SK-N-SH (cell line): ENCODE results near the gene HOMER2. TPM values are rescaled to one million over a fixed set of nuclear protein-coding genes. Genes with fewer than 3 reads are reported as not detected.

Experiments used
- CTCF ChIA-PET: fragments of 300-600, 350-600 bp; formaldehyde crosslinking; extraction: SDS; loops from one replicate; lab custom pipeline; 2021; lab: Yijun Ruan, JAX
- POLR2A ChIA-PET: fragments of 350-600 bp; sonication (Branson Sonifier 250); formaldehyde crosslinking; extraction: SDS; loops from one replicate; lab custom pipeline; 2020; ENCODE audit warnings: antibody characterized with exemption, inconsistent platforms; lab: Yijun Ruan, JAX
- DNase-seq: peaks from one replicate; pipeline ENCODE4 v3.0.0; 2012
- H2AFZ ChIP-seq: fragments of 200-600 bp; sonication (generic); 2 replicates; pipeline ENCODE4 v1.8.1; 2016; ENCODE audit warnings: antibody characterized with exemption, mild to moderate bottlenecking, low read depth
- H3F3A ChIP-seq: fragments of 200-600 bp; sonication (generic); replicated peaks from 2 replicates; pipeline ENCODE3; 2016; ENCODE audit warnings: antibody characterized with exemption, mild to moderate bottlenecking; ENCODE audit not compliant: insufficient read depth
- H3K27ac ChIP-seq, 2 experiments: fragments of 200-500 bp in 1 of 2; fragments of 200-600 bp in 1 of 2; sonication (Bioruptor generic) in 1 of 2; sonication (generic), shearing (Covaris generic) in 1 of 2; 2 replicates each; pipeline versions ENCODE4 v1.5.1 to v1.6.1; 2014 to 2016; ENCODE audit warnings: low read depth in 2 of 2, inconsistent platforms in 1 of 2, low read length in 1 of 2, mild to moderate bottlenecking in 1 of 2, mixed read lengths in 1 of 2
- H3K27me3 ChIP-seq: fragments of 200-600 bp; sonication (generic), shearing (Covaris generic); 2 replicates; pipeline ENCODE4 v1.6.1; 2016; ENCODE audit warnings: mixed run types; ENCODE audit not compliant: insufficient read depth
- H3K36me3 ChIP-seq, 2 experiments: fragments of 200-500 bp in 1 of 2; fragments of 200-600 bp in 1 of 2; sonication (Bioruptor generic) in 1 of 2; sonication (generic) in 1 of 2; replicated peaks in 1 of 2; 2 replicates each; pipeline versions ENCODE3 to v1.5.1; 2014 to 2016; ENCODE audit warnings: low read length in 1 of 2, mild to moderate bottlenecking in 1 of 2; ENCODE audit not compliant: insufficient read depth in 2 of 2, control insufficient read depth in 1 of 2
- H3K4me1 ChIP-seq, 2 experiments: fragments of 200-500 bp in 1 of 2; fragments of 200-600 bp in 1 of 2; sonication (Bioruptor generic) in 1 of 2; sonication (generic), shearing (Covaris generic) in 1 of 2; 2 replicates each; pipeline versions ENCODE4 v1.5.1 to v1.6.1; 2014 to 2016; ENCODE audit warnings: low read depth in 1 of 2, low read length in 1 of 2, mixed run types in 1 of 2; ENCODE audit not compliant: insufficient read depth in 2 of 2, control insufficient read depth in 1 of 2
- H3K4me2 ChIP-seq: fragments of 200-600 bp; sonication (generic), shearing (Covaris generic); 2 replicates; pipeline ENCODE4 v1.6.1; 2017; ENCODE audit warnings: mixed run types
- H3K4me3 ChIP-seq, 2 experiments: fragments of 200-500 bp in 1 of 2; fragments of 200-600 bp in 1 of 2; sonication (Bioruptor generic) in 1 of 2; sonication (generic), shearing (Covaris generic) in 1 of 2; 2 replicates each; pipeline versions ENCODE4 v1.5.1 to v1.8.1; 2014 to 2016; ENCODE audit warnings: low read depth in 2 of 2, inconsistent platforms in 1 of 2, low read length in 1 of 2, mild to moderate bottlenecking in 1 of 2, mixed read lengths in 1 of 2, moderate library complexity in 1 of 2
- H3K79me2 ChIP-seq: fragments of 200-600 bp; sonication (generic); 2 replicates; pipeline ENCODE4 v1.8.1; 2017; ENCODE audit warnings: mild to moderate bottlenecking; ENCODE audit not compliant: insufficient read depth
- H3K9ac ChIP-seq: fragments of 200-600 bp; sonication (generic); 2 replicates; pipeline ENCODE4 v1.6.1; 2017; ENCODE audit warnings: mixed run types
- H3K9me2 ChIP-seq: fragments of 200-600 bp; sonication (generic); 2 replicates; pipeline ENCODE4 v1.6.1; 2017; ENCODE audit warnings: mixed run types
- H3K9me3 ChIP-seq: fragments of 200-600 bp; sonication (generic); 2 replicates; pipeline ENCODE4 v1.6.1; 2017; ENCODE audit warnings: mixed run types, mild to moderate bottlenecking, moderate library complexity
- H4K20me1 ChIP-seq: fragments of 200-600 bp; sonication (generic); 2 replicates; pipeline ENCODE4 v1.6.1; 2017; ENCODE audit warnings: mild to moderate bottlenecking, mixed run types; ENCODE audit not compliant: insufficient read depth
- CHD2 ChIP-seq: fragments of 150-350 bp; IDR thresholded peaks from 2 replicates; pipeline ENCODE4 v1.6.1; 2018; ENCODE audit warnings: low read length; ENCODE audit not compliant: partially characterized antibody
- ELF1 ChIP-seq: IDR thresholded peaks from 2 replicates; pipeline ENCODE4 v1.4.0; 2012
- FOSL2 ChIP-seq: IDR thresholded peaks from 2 replicates; pipeline ENCODE4 v1.4.0; 2012; ENCODE audit warnings: low read depth, mild to moderate bottlenecking, moderate library complexity, borderline replicate concordance
- FOXJ3 ChIP-seq: sonication (generic); formaldehyde crosslinking; IDR thresholded peaks from 2 replicates; pipeline ENCODE4 v1.5.1; 2020; ENCODE audit warnings: mild to moderate bottlenecking, missing genetic modification reagents
- FOXM1 ChIP-seq: IDR thresholded peaks from 2 replicates; pipeline ENCODE4 v1.4.0; 2012; ENCODE audit warnings: low read depth, mild to moderate bottlenecking
- GABPA ChIP-seq: IDR thresholded peaks from 2 replicates; pipeline ENCODE4 v1.4.0; 2012; ENCODE audit warnings: low read depth, mild to moderate bottlenecking
- GATA2 ChIP-seq: sonication (generic); formaldehyde crosslinking; IDR thresholded peaks from 2 replicates; pipeline ENCODE4 v1.5.0; 2020; ENCODE audit warnings: mild to moderate bottlenecking, missing genetic modification reagents
- IRF3 ChIP-seq: fragments of 150-350 bp; IDR thresholded peaks from 2 replicates; pipeline ENCODE4 v1.6.1; 2016; ENCODE audit warnings: mild to moderate bottlenecking, low read depth, low read length
- JUND ChIP-seq: IDR thresholded peaks from 2 replicates; pipeline ENCODE4 v1.4.0; 2012
- MAX ChIP-seq: IDR thresholded peaks from 2 replicates; pipeline ENCODE4 v1.4.0; 2012; ENCODE audit warnings: low read depth
- MEF2A ChIP-seq: IDR thresholded peaks from 2 replicates; pipeline ENCODE4 v1.4.0; 2012; ENCODE audit warnings: low read depth, borderline replicate concordance
- MXI1 ChIP-seq: IDR thresholded peaks from 2 replicates; pipeline ENCODE4 v1.6.1; 2012; ENCODE audit warnings: mild to moderate bottlenecking, low read depth, low read length, improper control_type of control experiment
- NRF1 ChIP-seq: IDR thresholded peaks from 2 replicates; pipeline ENCODE4 v1.6.1; 2012; ENCODE audit warnings: low read depth, mild to moderate bottlenecking, low read length
- PBX3 ChIP-seq: IDR thresholded peaks from 2 replicates; pipeline ENCODE4; 2012
- POLR2AphosphoS5 ChIP-seq: IDR thresholded peaks from 2 replicates; pipeline ENCODE4 v1.6.1; 2012; ENCODE audit warnings: low read depth, low read length
- RAD21 ChIP-seq: IDR thresholded peaks from 2 replicates; pipeline ENCODE4 v1.6.1; 2012; ENCODE audit warnings: mild to moderate bottlenecking, low read length
- RCOR1 ChIP-seq: fragments of 150-350 bp; IDR thresholded peaks from 2 replicates; pipeline ENCODE4 v1.6.1; 2017; ENCODE audit warnings: antibody characterized with exemption, low read length
- SIN3A ChIP-seq: IDR thresholded peaks from 2 replicates; pipeline ENCODE4 v1.6.1; 2012; ENCODE audit warnings: low read depth, mild to moderate bottlenecking, low read length, moderate library complexity, borderline replicate concordance
- TAF1 ChIP-seq: IDR thresholded peaks from 2 replicates; pipeline ENCODE4 v1.6.1; 2012; ENCODE audit warnings: low read depth, mild to moderate bottlenecking, low read length, moderate library complexity, borderline replicate concordance
- USF1 ChIP-seq: IDR thresholded peaks from 2 replicates; pipeline ENCODE4 v1.4.0; 2012; ENCODE audit warnings: low read depth, borderline replicate concordance
- ZBTB33 ChIP-seq: IDR thresholded peaks from 2 replicates; pipeline ENCODE4 v1.4.0; 2012; ENCODE audit warnings: low read depth, borderline replicate concordance
- WGBS: methylation state at CpG from one replicate; pipeline ENCODE4 v1.1.6; 2017; ENCODE audit warnings: low lambda C conversion rate; 5-methylcytosine and 5-hydroxymethylcytosine counted together
- polyA plus RNA-seq, 3 experiments: library from polyadenylated mRNA; depleted of rRNA; stranded (reverse); fragments of >200 nt; gene quantifications; 2 replicates each; pipeline ENCODE4 v1.2.3, GENCODE V29; 2012

HOMER2 gene
- polyA plus RNA-seq, 1 of the 3 experiments (the other 2 are of a cell fraction), result 7.3 TPM

GRCh38 chr15:82964890-82965289, 12.4 kb upstream of the HOMER2 start:
- CTCF ChIA-PET, result no interaction called here
- no peaks in the 10 kb centered on the region for H3K27me3 ChIP-seq
- H3K36me3 ChIP-seq, result no peaks in the 10 kb centered on the region
- H4K20me1 ChIP-seq, result no peaks in the 10 kb centered on the region
- H2AFZ ChIP-seq, result no peak overlapping the region
- no peak overlapping the region for H3K27ac ChIP-seq
- no peaks in the 10 kb centered on the region for H3F3A ChIP-seq
- no peaks in the 10 kb centered on the region for H3K9me3 ChIP-seq
- no peak overlapping the region for H3K4me3 ChIP-seq
- H3K9ac ChIP-seq, result no peak overlapping the region
- no peak for DNase-seq
- no peak overlapping the region for H3K4me2 ChIP-seq
- TF ChIP-seq FOXJ3 (CRISPR knock-in tag) (no peak), ELF1 (no peak), MXI1 (no peak), MEF2A (no peak), MAX (no peak), GABPA (no peak)
- POLR2A ChIA-PET, result no interaction called here
- H3K9me2 ChIP-seq, result no peaks in the 10 kb centered on the region
- H3K4me1 ChIP-seq, result peaks cover 0 to under 1% of the 10 kb centered on the region in 2 experiments; a peak in 2 of 4 replicates
- H3K79me2 ChIP-seq, result no peaks in the 10 kb centered on the region
- WGBS, result 90% methylated on average over 5 of the region's 5 CpGs

- DNase-seq, result no peak
- Histone ChIP-seq H3F3A (no peaks in the 10 kb centered on the region), H3K4me2 (no peak overlapping the region), H3K27me3 (no peaks in the 10 kb centered on the region), H3K9me3 (no peaks in the 10 kb centered on the region), H3K79me2 (no peaks in the 10 kb centered on the region), H3K4me3 (no peak overlapping the region), H3K4me1 (no peaks in the 10 kb centered on the region), H3K9ac (no peak overlapping the region), H3K36me3 (no peaks in the 10 kb centered on the region), H3K9me2 (no peaks in the 10 kb centered on the region), H3K27ac (no peak overlapping the region), H4K20me1 (no peaks in the 10 kb centered on the region), H2AFZ (no peak overlapping the region)
- ChIA-PET CTCF (interaction anchor here (1.4 kb wide), 1 partner anchor 9 kb away, joined by 4 read pairs; no protein-coding TSS in a partner anchor), POLR2A (no interaction called here)
- 85% methylated on average over 7 of the region's 7 CpGs for WGBS
- TF ChIP-seq RAD21, result no peak
- no peak for TF ChIP-seq JUND
- TF ChIP-seq IRF3, result no peak
- no peak for TF ChIP-seq MXI1
- TF ChIP-seq FOSL2, result no peak
- no peak for TF ChIP-seq FOXJ3 (CRISPR knock-in tag)
- TF ChIP-seq CHD2, result no peak
- no peak for TF ChIP-seq ZBTB33
- TF ChIP-seq TAF1, result no peak
- no peak for TF ChIP-seq SIN3A
- no peak for TF ChIP-seq USF1
- no peak for TF ChIP-seq GABPA
- no peak for TF ChIP-seq RCOR1
- no peak for TF ChIP-seq PBX3
- no peak for TF ChIP-seq FOXM1
- no peak for TF ChIP-seq POLR2AphosphoS5
- no peak for TF ChIP-seq ELF1
- TF ChIP-seq GATA2 (CRISPR knock-in tag), result no peak
- TF ChIP-seq MAX, result no peak
- TF ChIP-seq NRF1, result no peak
Measured at GRCh38 chr15:82963471-82964341, 11.2 kb upstream of the HOMER2 start.
